GM19035 (cell line): ENCODE data around the gene HOXB8.

Experiments
- ATAC-seq: cut with Tn5 transposase; IDR thresholded peaks from one replicate; pipeline ENCODE4 v1.9.1; 2021; ENCODE audit not compliant: unreplicated experiment

HOXB8 gene

DNA sequence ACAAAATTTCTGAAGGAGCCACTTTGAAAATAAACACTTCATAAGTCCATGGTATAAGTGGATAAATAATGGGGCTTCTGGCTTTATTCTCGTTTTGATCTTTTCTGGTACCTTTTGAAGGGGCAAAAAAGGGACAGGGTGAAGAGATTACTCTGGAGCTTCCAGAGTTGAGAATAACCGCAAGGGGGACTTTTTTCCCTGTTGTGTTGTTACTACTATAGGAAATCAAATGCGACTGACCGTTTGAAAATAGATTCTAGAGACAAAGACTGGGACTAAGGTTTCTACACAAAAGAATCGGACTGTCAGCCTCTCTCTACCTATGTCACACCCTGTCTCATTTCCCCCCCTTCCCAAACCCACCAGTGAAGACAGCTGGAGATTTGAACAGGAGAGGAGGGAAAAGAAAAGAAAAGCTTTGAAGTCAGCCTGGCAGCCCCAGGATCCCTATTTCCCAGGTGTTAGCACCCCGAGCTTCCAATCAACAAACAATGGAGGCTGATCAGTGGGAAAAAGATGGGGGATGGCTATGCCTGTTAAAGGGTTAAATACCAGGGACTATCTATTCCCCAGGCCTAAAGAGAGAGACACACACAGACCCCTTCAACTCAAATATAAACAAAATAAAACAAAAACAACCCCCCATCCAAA, 45.3 kb downstream of the HOXB8 start:
- ATAC-seq: no peak

DNA sequence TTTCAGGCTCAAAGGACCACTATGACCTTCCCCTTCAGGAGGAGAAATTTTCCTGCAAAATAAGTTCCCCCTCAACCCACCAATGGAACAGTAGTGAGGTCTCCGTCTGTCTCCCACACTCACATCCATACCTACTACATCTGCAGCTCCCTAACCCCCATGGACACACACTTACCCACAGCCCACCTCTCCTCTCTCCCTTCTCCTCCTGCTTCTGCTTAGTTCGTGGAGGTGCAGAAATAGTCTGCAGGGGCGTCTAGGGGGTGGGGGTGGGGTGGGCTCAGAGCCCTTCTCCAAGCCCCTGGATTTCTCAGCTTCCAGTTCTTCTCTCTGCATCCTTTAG, 45.9 kb downstream of the HOXB8 start:
- ATAC-seq: no peak

DNA sequence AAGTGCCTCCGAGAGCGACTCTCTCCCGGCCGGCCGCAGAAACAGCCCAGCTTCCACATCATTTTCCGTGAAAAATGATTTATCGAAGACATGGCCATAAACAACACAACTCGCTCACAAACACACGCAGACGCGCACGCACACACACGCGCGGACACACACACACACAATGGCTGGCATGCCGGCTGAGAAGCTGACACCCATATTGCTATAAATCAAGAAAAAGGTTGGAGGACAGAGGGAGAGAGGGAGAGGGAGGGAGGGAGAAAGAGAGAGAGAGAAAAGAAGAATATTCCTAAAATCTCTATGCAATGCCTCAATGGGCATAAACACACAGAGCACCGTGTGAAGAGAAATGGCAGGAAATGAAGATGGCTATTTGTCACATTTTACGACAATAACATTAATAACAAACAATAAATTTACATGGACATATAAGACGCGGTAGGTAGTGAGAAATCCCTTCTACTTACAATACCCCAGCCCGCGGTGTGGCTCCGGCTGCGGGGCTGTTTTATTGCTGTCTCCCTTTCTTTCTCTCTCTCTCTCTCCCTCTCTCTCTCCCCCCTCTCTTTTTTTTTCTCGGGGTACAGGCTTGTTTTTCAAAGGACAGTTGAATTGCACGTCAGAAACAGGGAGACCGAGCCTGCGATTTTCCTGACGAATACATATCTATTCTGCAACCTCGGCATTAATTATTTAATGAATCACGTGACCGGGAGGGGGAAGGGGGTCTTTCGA, 46.4 kb downstream of the HOXB8 start:
- no peak for ATAC-seq

DNA sequence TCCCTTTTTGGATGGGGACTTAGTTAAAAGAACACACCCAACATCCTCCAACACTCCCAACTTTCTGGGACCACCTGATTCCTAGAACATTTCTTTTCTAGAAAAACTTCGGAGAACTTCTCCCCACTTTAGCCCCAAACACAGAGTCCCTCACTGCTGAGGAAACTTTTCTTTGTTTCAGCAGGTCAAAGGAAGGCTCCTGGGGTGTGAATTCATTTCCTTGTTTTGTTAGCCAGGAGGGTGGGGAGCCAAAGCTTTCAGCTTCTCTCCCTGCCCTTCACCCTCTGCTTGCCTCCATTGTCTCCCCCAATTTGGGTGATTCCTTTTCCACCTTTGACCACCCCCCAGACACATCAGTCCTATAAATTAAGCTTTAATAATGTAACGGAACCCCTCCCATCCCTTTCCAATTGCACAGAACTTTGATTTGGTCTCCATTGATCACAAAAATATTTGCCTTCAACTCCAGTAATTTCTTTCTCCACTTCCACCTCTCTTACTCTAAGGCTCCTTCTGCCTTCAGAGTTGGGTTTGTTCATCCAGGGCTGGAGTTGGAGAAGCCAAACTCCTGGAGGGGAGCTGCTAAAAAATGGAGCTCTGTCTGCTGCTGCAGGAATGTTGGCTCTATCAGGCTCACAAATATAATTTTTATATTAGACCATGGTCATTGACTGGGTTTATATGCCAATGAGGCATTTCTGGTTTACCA, 47.3 kb downstream of the HOXB8 start:
- ATAC-seq: no peak

DNA sequence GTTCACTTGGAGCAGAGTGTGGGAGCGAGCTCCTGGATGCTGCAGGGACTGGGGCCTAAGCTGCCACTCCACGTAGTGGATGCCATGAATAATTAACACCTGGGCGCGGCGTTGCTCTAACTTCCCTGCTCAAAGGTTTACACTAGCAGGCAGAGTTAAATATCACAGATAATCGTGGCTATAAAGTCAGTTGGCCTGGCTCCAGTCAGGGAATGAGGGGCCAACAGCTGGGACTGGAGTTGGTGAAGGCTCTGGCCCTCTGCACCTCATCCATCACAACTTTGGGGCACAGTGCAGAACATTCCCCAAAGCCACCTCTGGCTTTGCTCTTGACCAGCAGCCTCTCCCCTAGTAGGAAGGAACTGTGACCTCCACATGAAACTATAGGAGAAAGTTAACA, 47.9 kb downstream of the HOXB8 start:
- no peak for ATAC-seq

DNA sequence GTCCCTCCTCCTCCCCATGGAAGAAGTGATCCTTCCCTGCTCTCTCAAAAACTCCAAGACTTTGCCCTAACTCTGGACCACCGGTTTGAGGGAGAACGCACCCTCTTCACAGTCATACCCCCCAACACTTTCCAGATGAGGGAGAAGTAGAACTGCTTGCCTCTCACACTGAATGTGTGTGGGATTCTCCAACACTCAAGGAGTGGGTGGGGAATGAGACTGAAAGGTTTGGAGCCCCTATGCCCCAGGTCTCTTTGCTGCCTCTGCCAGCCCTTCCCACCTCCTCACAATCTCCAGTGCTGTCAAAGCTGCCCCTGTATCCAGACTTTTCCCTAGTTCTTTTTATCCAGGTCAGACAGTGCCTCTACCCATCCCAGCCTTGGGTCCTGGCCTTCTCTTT, 48.4 kb downstream of the HOXB8 start:
- ATAC-seq: no peak

DNA sequence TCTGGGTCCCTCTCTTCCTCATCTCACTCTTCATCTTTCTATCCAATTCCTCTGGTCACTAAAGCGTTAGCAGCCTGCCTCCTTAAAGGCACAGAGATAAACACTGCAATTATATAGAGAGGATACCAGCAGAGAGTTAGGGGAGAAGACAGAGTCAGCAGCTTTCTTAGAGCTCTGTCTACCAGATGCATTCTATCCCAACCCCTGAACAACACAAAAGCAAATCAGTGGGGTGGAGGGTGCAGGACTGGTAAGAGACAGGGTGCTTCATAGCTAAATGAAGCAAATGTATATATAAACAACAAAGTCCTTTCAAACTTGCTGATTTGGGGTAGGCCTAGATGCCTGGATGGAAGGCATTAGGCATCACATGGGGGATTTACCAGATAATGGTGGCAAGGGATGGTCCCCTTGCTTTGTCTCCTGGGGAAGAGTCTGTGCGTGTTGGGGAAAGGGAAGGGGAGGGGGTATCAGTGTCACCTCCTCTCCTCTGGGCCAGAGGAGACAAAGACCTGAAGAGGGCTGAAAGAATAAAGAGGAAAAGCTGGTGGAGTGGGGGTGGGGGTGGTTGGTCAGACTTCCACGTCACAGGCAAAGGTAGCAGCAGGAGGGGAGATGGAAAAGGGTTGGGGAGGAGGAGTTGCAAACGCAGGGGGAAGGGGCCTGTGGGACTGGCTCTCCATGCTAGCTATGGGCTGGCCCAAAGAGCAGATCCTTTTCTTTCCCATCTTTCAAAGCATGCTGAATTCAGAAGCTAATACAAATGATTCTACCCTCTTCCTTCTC, 49.0 kb downstream of the HOXB8 start:
- ATAC-seq: no peak

DNA sequence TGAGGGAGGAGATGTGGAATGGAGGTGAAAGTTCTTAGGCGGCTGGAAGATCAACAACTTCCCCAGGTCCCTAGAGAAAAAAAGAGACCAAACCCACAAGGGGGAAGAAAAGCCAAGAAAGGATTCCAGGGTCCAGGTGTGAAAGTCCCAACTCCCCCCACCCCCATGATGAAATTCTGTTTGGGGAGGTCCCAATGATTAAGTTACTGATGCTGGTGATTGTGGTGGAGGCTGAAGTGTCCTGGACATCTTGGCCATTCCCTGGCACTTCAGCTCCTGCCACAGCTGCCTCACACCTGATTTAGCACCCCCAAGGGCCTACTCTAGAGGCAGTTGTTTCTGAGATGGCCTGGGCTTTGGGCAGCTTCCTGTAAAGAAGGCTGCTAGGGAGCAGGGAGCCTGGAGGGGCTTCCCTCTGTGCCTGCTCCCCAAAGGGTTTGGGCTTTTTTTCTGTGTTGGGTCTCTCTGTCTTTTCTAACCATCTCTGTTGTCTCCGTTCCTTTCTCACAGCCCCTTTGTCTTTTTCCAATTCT, 50.0 kb downstream of the HOXB8 start:
- ATAC-seq: no peak

DNA sequence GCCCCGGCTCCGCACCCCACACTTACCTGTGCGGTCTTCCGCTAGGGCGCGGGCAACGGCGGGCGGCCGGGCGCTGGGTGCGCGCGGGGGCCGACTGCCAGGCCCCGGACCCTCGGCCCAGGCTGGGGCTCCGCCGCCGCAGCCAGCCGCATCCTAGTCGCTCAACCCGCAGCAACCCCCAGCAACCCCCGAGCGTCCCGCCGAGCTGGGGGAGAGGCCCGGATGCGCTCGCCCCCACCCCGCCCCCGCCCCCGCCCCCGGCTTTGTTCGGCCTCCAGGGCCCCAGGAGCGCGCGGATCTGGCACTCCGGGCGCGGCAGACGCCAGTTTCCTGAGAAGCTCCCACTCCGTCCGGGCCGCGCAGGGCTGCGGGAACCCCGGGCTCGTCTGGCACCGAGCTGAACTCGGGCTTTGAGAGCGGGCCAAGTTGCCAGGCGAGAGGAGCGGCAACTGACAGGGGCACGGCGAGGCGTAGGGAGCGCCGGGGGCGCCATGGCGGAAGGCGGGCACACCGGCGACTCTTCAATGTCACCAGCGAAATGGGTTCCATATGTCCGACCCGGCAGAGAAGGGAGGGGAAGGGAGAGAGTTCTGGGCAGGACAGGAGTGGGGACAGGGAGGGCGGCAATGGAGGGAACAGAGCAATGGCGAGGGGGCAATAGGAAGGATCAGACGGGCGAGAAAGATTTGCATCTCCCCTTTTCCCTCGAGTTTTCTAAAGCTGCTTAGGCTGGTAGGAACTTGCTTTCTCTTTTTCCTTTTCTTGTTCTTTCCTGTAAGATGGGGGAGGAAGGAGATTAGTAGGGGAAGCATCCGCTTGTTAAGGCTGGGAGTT, 50.7 kb downstream of the HOXB8 start:
- ATAC-seq: no peak

DNA sequence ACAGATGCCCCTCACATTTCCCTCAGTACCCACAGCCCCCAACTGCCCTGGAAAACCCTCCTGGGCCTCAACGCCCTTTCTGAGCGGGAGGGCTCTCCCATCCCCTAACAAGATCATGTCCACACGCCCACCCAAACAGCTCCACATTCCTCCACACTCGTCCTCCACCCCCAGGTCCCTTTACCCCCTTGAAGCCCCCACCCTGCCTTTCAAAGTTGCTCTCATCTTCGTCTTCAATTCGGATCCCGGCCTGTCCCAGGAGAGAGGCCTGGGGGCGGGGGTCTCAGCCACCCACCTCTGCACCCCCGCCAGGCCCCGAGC, 51.3 kb downstream of the HOXB8 start:
- no peak for ATAC-seq

DNA sequence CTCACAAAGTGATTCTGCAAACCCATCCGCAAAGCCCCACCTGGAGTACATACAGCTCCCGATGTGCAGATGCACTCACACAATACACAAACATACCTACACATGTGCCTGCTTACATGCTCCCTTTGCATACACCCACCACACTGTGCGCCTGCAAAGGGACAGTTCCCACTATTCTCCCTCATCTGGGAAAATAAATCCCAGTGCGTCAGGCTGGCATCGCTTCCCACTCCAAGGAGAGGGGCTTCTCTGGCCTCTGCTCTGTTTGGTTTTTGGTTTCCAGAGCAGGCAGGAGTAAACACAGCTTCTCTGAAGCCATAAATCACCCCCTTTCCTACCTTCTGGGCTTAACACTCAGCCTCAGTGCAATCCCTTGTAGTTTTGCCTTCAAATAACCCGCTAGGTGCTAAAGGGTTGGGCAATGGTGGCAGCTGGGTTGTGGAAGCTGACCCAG, 51.7 kb downstream of the HOXB8 start:
- ATAC-seq: no peak

DNA sequence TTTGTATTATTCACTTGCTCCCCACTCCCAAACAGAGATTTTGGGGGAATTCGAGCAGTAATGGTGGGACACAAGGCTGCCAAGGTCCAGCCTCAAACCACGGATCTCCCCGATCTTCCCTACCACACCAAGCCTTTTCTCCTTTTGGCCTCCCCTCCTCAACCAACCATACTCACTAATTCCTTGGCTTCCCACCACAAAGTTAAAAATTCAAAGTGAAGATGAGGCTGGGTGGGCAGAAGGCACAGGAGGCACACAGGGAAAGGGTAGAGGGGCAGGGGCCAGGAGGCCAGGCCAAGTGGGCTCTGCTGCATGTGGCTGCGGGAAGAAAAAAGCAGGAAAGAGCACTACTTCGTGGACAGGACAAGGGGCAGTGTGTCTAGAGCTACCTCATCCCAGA, 52.2 kb downstream of the HOXB8 start:
- ATAC-seq: no peak
